Hematopoietic multipotent progenitor cell treated with erythropoietin and hydrocortisone succinate and interleukin-3 and kit ligand, for 15 days (in vitro differentiated cells): ENCODE results near the gene AKAP6.

Source experiments
- DNase-seq: peaks from one replicate; pipeline ENCODE4 v3.0.0-alpha.2; 2015; ENCODE audit warnings: low spot score

Gene AKAP6

GRCh38 chr14:32588448-32589320, 259.6 kb downstream of the AKAP6 start:
- DNase-seq = no peak

GRCh38 chr14:32590157-32590556, 261.1 kb downstream of the AKAP6 start:
- DNase-seq = no peak

DNA sequence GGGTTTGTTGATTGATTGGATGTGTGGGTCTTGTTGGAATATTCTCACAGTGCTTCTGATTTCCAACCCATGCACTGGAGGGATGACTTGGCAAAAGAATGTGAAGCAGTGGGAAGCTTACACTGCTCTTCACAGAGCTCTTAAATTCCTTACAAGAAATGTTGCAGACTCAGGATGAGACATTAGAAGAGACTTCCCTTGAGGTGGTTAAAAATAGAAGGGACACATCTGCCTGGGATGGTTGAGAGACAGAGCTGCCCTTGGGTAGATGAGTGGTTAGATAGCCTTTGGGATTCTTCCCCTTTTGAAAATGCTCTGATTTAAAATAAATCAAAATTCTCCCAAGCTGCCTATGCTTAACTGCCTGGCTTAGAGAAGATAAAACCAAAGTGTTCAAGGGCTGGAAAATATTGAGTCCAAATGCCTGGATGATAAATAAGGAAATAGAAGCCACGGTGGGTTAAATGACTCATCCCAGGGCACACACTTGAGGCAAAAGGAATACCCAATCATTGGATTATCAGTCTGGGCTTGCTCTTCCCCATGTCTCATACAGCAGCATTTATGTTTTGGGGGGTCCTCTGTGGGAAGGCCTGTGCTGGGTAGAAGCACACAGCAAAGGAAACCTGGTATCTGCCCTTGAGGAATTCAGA, 264.3 kb downstream of the AKAP6 start:
- DNase-seq = no peak

GRCh38 chr14:32594766-32595165, 265.7 kb downstream of the AKAP6 start:
- DNase-seq = no peak

- no peak for DNase-seq
Observed at GRCh38 chr14:32595497-32595896, 266.4 kb downstream of the AKAP6 start.

GRCh38 chr14:32596390-32596789, 267.3 kb downstream of the AKAP6 start:
- DNase-seq = no peak

DNA sequence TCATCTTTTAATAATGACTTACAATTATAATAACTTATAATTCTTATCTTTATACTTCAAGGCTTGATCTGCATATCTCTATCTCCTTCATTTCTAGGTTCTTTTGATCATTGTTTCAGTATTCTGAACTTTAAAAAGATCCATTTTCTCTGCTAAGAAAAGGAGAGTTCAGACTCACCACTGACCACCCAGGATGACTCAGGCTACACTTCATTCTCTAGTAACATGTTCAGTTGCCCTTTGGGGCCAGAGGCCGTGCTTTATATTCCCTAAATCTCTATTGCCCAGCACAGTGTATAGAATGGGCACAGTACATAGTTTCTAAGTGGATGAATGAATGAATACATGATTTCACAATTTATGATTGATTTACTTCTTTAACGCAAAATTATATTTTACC, 268.7 kb downstream of the AKAP6 start:
- DNase-seq = no peak

DNA sequence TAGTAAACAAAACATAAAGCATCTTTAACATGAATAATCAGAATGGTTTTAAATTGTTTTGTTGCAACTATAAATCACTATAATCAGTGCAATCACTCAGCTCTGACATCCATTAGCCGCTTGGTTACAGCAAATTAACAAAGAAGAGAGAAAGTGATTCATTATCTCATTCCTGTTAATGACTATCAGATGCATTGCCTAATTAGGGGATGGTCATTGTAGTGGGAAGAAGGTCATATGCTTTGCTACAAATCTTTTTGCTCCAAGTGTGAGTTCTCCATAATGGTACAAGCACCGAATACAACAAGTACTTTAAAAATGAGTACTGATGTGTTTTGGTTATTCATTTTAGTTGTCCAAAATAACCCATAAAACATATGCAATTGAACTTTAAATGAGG, 272.0 kb downstream of the AKAP6 start:
- no peak for DNase-seq

DNA sequence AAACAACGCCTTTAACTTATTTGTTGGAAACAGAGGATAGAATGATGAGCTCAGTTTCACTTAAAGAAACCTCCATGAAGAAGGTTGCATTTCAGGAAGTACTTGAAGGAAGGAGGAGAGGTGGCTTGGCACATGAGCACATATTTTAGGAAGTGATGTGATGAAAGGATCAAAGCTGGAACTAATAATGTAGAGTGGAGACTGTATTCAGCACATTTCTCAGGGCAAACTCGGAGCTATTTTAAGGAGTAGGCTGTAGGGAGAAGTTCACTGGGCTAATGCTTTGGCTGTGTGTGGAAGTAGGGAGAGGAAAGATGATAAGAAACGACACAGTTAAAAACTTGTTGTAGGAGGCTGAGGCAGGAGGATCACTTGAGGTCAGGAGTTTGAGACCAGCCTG, 272.8 kb downstream of the AKAP6 start:
- DNase-seq = no peak

- DNase-seq = no peak
Observed at GRCh38 chr14:32602699-32603098, 273.6 kb downstream of the AKAP6 start.

DNA sequence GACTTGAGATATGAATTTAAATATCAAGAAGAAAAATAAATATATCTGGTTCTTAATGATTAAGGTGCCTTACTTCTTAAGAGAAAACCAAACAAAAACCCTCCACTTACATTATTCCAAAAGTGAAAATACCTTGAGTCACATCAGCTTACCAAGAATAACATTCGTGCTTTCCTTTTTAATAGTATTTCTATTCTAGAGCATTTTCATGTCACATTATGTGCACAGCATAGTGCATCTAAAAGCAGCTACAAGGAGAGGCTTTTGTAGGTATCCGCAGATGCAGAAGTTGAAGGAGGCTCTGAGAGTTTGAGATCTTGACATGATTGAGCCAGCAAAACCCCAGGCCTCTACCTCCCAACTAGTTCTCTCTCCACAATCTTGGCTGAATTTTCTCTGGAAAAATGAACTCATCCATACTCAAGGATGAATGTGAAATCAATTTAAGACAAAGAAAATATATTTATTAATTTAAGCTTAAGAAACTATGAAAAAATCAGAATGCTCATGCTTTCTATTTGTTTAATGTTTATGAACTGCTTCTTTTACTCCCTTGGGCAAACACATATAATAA, 275.0 kb downstream of the AKAP6 start:
- DNase-seq = no peak

- no peak for DNase-seq
Observed at GRCh38 chr14:32606301-32606700, 277.2 kb downstream of the AKAP6 start.

- no peak for DNase-seq
Observed at GRCh38 chr14:32607399-32607798, 278.3 kb downstream of the AKAP6 start.

DNA sequence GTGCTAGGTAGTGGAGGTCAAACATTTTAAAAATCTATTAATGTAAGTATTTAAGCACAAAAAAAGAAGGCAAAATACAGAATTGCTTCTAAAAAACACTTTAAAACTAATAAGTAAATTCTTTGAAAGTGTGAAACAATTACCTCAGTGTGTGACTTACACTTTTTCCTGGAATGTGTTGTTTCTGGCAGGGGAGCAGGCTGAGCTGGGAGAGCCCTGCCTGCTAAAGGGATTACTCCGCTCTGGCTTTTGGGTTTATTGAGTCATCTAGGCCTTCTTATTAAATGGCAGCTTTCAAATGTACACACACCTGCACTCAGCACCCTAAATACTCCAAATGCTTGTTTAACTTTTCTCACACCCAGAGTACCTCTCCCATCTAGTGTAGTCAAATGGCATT, 279.8 kb downstream of the AKAP6 start:
- DNase-seq = no peak

DNA sequence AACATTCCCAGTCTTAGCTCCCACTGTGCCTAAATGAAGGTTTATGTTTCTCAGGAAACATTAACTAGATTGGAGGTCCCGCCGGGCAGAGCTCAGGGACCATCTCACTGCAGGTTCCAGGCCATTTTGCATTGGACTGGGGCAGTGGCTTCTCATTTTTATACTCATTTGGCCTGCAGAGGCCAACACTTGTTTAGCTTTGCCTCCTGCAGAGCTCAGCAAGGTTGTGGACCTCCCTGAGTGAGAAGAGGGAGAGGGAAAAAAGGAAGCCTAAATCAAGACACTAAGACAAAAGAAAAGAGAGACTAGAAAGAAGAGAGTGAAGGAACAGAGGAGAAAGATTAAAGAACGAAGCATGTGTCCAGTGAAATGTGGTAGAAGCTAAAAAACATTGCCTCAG, 280.3 kb downstream of the AKAP6 start:
- DNase-seq = no peak

GRCh38 chr14:32611752-32612151, 282.7 kb downstream of the AKAP6 start:
- no peak for DNase-seq

- DNase-seq = no peak
Observed at GRCh38 chr14:32618991-32619390, 289.9 kb downstream of the AKAP6 start.

GRCh38 chr14:32620303-32620702, 291.2 kb downstream of the AKAP6 start:
- no peak for DNase-seq

DNA sequence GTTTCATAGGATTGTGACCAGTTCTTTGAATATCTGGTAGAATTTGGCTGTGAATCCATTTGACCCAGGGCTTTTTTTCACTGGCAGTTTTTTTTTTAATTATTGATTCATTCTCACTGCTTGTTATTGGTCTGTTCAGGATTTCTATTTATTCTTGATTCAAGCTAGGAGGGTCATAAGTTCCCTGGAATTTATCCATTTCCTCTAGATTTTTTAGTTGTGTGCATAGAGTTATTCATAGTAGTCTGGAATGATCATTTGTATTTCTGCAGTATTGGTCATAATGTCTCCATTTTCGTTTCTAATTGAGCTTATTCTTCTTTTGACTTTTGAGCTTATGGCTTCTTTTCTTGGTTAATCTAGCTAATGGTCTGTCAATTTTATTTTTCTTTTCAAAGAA, 291.6 kb downstream of the AKAP6 start:
- no peak for DNase-seq

DNA sequence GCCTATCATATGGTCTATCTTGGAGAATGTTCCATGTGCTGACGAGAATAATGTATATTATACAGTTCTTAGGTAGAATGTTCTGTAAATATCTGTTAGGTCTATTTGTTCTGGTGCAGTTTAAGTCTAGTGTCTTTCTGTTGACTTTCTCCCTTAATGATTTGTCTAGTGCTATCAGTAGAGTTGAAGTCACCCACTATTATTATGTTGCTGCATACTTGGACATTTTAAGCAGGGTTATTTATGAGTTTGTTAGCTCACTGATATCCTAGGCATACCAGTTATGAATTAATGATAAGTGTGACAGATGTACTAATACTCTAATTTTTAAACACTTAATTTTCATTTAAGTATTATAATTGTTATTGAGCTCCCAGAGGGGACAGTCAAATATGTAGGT, 292.5 kb downstream of the AKAP6 start:
- DNase-seq = no peak

DNA sequence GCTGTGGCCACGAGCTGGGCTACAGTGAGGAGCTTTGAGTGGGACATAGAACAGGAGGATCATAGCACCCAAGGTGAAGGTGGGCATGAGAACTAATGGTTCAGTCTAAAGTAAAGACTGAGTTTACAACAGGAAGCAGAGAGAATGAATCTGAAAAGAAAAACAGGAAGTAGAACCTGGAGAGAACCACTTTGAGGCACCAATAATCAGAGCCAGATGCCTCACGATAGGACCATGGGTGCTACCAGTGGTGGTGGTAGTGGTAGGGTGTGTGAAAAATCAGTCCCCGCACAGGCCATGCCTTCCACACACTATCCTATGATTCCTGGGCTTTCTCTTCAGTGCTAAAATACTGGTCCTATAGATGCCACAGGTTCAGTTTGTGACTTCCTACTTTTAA, 293.6 kb downstream of the AKAP6 start:
- no peak for DNase-seq

DNA sequence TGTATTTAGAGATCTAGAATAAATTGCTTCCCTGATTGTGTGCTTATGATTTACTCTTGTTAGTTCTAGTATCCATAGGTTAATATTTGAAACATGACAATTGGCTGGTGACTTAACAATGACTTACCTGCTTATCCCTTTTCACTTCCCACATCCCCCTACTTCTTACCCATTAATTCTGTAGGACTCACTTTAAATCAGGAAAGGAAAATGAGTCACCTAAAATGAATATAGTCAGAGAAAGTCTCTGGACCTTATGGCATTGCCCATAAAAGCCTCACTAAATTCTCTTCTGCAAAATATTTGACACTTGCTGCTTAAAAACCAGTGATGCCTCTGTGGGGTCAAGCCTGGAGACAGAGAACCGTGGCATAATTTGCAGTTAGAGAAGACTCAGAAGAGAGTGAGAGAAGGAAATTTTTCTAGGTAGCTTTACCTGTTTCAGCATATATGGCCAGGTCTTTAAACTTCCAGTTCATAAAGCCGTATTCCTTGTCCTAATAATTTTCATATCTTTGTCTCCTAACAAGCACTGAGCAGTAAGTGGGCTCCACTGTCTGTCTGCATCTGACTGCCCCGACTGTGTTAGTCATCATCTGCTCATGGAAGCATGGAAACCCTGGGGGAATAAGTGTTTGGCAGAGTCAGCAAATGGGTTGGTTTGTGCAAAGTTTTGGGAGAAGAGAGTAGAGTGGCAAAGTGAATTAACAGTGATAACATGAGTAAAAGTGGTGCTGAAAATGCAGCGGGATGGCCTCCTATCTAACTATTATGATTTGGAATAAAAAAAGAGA, 294.4 kb downstream of the AKAP6 start:
- no peak for DNase-seq

DNA sequence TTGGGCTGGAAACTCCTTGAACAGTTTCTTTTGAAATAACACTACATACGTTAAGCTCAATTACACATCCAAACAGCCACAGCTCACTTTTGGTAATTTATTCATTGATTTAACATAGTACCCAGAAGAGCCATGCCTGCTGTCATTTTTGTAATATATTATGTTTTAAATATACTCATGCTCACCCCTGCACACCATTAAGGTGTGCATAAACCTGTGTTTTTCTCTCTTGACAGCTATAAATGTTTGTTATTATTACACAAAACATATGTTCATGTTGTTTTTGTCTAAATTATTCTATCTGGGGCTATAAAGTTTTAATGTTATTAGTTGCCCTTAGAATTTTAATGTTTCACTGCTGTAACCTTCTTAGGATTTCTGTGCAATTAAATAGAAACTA, 296.1 kb downstream of the AKAP6 start:
- DNase-seq = no peak
